Tibial nerve (tissue), 4 donors: ENCODE results near the gene JOSD1. TPM values are rescaled to one million over a fixed set of nuclear protein-coding genes. Genes with fewer than 3 reads are reported as not detected.

ENCODE experiments used
- DNase-seq, 2 donors: peaks; one replicate each; pipeline ENCODE4 v3.0.0-alpha.2; 2019; ENCODE audit warnings: low spot score in 2 of 2
- H3K27ac ChIP-seq, 4 donors: fragments of 200-600 bp; sonication (generic) in 3 of 4; one replicate each; pipeline ENCODE4 v1.5.1; 2017 to 2019; ENCODE audit warnings: mild to moderate bottlenecking in 1 of 4
- H3K27me3 ChIP-seq, 2 donors: fragments of 200-600 bp; sonication (generic) in 1 of 2; one replicate each; pipeline versions ENCODE4 v1.5.1 to v1.6.0; 2017 to 2019
- H3K36me3 ChIP-seq, 3 donors: fragments of 200-600 bp; sonication (generic); one replicate each; pipeline ENCODE4 v1.5.1; 2018 to 2019
- H3K4me1 ChIP-seq, 4 donors: fragments of 200-600 bp; sonication (generic) in 3 of 4; one replicate each; pipeline ENCODE4 v1.5.1; 2017 to 2019
- H3K4me3 ChIP-seq, 4 donors: fragments of 200-600 bp; sonication (generic) in 3 of 4; one replicate each; pipeline ENCODE4 v1.5.1; 2017 to 2019; ENCODE audit warnings: mild to moderate bottlenecking in 1 of 4, moderate library complexity in 1 of 4
- H3K9me3 ChIP-seq, 4 donors: fragments of 200-600 bp; sonication (generic) in 3 of 4; one replicate each; pipeline ENCODE4 v1.5.1; 2017 to 2019
- CTCF ChIP-seq, 5 experiments: fragments of 200-600 bp in 3 of 5; fragments of 450-650 bp in 2 of 5; sonication (generic) in 3 of 5; IDR thresholded peaks; one replicate each; pipeline ENCODE4 v1.5.1; 2016 to 2019; ENCODE audit warnings: antibody characterized with exemption in 5 of 5, mild to moderate bottlenecking in 3 of 5, moderate library complexity in 2 of 5
- EP300 ChIP-seq, 2 donors: sonication (generic); formaldehyde crosslinking; IDR thresholded peaks; one replicate each; pipeline ENCODE4 v1.6.1; 2017; ENCODE audit warnings: antibody characterized with exemption in 2 of 2, mild to moderate bottlenecking in 1 of 2
- POLR2A ChIP-seq, 2 donors: fragments of 450-650 bp; IDR thresholded peaks; one replicate each; pipeline ENCODE4 v1.6.1; 2017; ENCODE audit warnings: antibody characterized with exemption in 2 of 2, mild to moderate bottlenecking in 2 of 2, moderate library complexity in 2 of 2
- WGBS, 2 donors: methylation state at CpG; one replicate each; pipeline ENCODE4 v1.1.5; 2018; 5-methylcytosine and 5-hydroxymethylcytosine counted together
- total RNA-seq, 4 donors: library from RNA; depleted of rRNA; stranded (reverse); fragments of >200 nt; gene quantifications; one replicate each; pipeline ENCODE4 v1.1.0, GENCODE V29; 2016

JOSD1 gene
- total RNA-seq, 4 donors from 2014 or later, result 50.7 to 86.4 (median 76.0) TPM

DNA sequence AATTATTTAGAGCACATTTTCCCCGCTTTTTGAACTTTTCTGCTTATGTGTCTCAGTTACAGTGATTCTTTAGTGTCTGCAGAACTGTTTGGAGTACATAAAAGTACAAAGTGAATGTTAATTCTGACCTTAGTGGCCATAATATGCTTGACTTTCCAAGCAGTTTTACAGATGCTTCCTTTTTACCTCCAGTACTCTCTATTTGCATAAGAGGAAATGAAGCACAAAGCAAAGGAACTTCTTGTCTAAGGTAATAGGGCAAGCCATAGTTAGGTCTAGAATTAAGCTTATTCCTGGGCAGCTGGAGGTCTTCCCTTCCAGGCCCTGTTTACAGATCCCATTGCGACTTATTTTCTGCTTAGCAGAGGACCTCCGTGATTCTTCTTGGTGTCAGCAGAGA, 8.6 kb upstream of the JOSD1 start:
- DNase-seq, result no peak
- peaks cover 0 to 11% (median 0%) of the 10 kb centered on the region in 3 donors for H3K36me3 ChIP-seq
- H3K4me3 ChIP-seq, result no peak overlapping the region
- TF ChIP-seq CTCF (IDR thresholded peaks at IDR 0.05) (no peak), EP300 (IDR thresholded peaks at IDR 0.05) (no peak), POLR2A (IDR thresholded peaks at IDR 0.05) (no peak)
- no peaks in the 10 kb centered on the region for H3K27me3 ChIP-seq
- H3K27ac ChIP-seq, result no peak overlapping the region
- WGBS, 2 donors, result 66 to 79% methylated on average over 3 of the region's 3 CpGs
- H3K9me3 ChIP-seq, result no peaks in the 10 kb centered on the region
- H3K4me1 ChIP-seq, result peaks cover 0 to 51% (median 30%) of the 10 kb centered on the region in 4 donors

DNA sequence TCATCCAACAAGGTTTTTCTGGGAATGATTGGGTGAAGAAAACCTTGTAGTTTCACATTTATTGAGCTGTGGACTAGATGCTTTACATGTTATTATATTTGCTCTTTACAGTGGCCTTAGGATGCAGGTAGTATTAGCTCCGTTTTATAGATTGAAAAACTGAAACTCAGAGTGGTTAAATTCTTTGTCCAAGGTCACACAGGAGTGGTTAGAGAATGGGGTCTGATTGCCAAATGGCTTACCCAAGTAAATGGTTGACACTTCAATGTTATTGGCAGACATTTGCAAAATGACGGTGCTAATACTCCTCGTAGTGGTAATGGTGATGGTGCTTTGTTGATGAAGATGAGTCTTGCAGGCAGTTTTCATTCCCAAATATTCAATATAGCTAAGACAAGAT, 7.2 kb upstream of the JOSD1 start:
- Histone ChIP-seq H3K4me3 (no peak overlapping the region), H3K9me3 (no peaks in the 10 kb centered on the region), H3K36me3 (peaks cover 0 to 11% (median 0%) of the 10 kb centered on the region in 3 donors), H3K27me3 (no peaks in the 10 kb centered on the region), H3K27ac (no peak overlapping the region), H3K4me1 (peaks cover 0 to 40% (median 28%) of the 10 kb centered on the region in 4 donors)
- DNase-seq, result no peak
- WGBS, 2 donors, result 84 to 87% methylated on average over 3 of the region's 3 CpGs
- TF ChIP-seq CTCF (IDR thresholded peaks at IDR 0.05), result no peak
- TF ChIP-seq EP300 (IDR thresholded peaks at IDR 0.05), result no peak
- no peak for TF ChIP-seq POLR2A (IDR thresholded peaks at IDR 0.05)

GRCh38 chr22:38707346-38707745, 6.6 kb upstream of the JOSD1 start:
- TF ChIP-seq EP300 (IDR thresholded peaks at IDR 0.05), result no peak
- no peak for TF ChIP-seq CTCF (IDR thresholded peaks at IDR 0.05)
- TF ChIP-seq POLR2A (IDR thresholded peaks at IDR 0.05), result no peak
- peak overlapping the region in 2 of 4 donors; percentile 93 to 99 for H3K27ac ChIP-seq
- H3K27me3 ChIP-seq, result no peaks in the 10 kb centered on the region
- no peak for DNase-seq
- H3K9me3 ChIP-seq, result no peaks in the 10 kb centered on the region
- peaks cover 0 to 11% (median 0%) of the 10 kb centered on the region in 3 donors for H3K36me3 ChIP-seq
- peaks cover 0 to 37% (median 26%) of the 10 kb centered on the region in 4 donors for H3K4me1 ChIP-seq
- 49 to 57% methylated on average over 2 of the region's 2 CpGs for WGBS, 2 donors
- H3K4me3 ChIP-seq, result peak overlapping the region in 3 of 4 donors; percentile 66 to 96 (median 94)

DNA sequence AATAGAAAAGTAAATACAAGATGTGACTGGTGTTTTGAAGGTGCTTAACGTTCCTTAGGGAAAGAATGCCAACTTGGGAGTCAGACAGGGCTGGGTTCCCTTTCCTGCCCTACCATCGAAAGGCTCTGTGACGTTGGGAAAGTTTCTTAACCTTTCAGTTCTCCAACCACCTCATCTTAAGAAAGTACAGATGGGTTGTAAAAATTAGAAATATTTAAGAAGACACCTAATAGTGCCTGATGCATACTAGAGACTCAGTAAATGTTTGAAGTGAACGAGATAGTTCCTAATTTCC, 6.1 kb upstream of the JOSD1 start:
- H3K27me3 ChIP-seq, result no peaks in the 10 kb centered on the region
- H3K4me3 ChIP-seq, result peak overlapping the region; percentile 66 to 100 (median 95)
- 3% methylated on average over 4 of the region's 4 CpGs for WGBS, 2 donors
- TF ChIP-seq EP300 (IDR thresholded peaks at IDR 0.05) (no peak), CTCF (IDR thresholded peaks at IDR 0.05) (no peak), POLR2A (IDR thresholded peaks at IDR 0.05) (no peak)
- H3K9me3 ChIP-seq, result no peaks in the 10 kb centered on the region
- DNase-seq, result no peak
- H3K36me3 ChIP-seq, result peaks cover 0 to 11% (median 0%) of the 10 kb centered on the region in 3 donors
- H3K27ac ChIP-seq, result peak overlapping the region; percentile 93 to 99 (median 96)
- peaks cover 0 to 38% (median 26%) of the 10 kb centered on the region in 4 donors for H3K4me1 ChIP-seq

DNA sequence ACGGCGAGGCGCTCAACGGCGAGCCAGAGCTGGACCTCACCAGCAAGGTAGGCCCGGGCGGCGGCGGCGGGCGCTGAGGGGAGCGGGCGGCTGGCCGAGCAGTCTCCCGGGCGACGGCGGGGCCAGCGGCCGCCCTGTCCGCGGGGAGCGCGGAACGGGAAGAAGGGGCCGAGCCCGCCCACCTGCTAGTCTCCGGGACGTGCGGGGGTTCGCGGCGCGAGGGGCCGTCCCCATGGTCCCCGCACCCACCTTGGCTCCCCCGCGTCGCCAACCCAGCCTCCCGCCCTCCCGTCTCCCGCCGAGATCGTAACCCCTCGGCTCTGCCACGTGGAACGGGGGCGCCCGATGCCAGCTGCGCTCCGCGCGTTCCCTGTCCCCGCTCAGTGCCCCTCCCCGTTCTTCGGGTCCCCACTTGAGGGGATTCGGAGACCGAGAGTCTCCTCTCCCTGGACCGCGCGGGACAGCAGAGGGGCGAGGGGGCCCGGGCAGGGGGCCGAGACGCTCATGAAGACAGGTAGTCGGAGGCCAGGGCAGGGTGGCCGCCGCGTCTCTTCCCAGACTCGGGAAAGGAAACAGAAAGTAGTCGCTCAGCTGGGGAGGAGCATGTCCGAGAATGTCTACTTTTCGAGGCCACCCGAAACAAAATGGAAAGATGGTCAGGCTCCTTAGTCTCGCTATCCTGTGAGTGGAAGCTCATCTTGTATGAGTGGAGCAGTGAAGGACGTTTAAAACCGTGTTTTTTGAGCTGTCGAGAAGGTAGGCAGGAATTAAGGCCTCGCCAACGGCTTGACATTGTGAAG, 5.6 kb upstream of the JOSD1 start:
- Histone ChIP-seq H3K27me3 (no peaks in the 10 kb centered on the region), H3K4me1 (peaks cover 0 to 43% (median 26%) of the 10 kb centered on the region in 4 donors), H3K36me3 (peaks cover 0 to 11% (median 0%) of the 10 kb centered on the region in 3 donors), H3K4me3 (peak overlapping the region; percentile 66 to 100 (median 95)), H3K27ac (peak overlapping the region; percentile 93 to 99 (median 96)), H3K9me3 (no peaks in the 10 kb centered on the region)
- 1% methylated on average over 68 to 75 of the region's 80 CpGs for WGBS, 2 donors
- TF ChIP-seq EP300 (IDR thresholded peaks at IDR 0.05) (peak in 1 of 2 donors; percentile 18), POLR2A (IDR thresholded peaks at IDR 0.05) (no peak)
- DNase-seq, result peak in 1 of 2 donors; percentile 26
